Measurements from ENCODE around the gene USP6NL. TPM values are rescaled to one million over a fixed set of nuclear protein-coding genes. Genes with fewer than 3 reads are reported as not detected.
A peak's percentile ranks its signal among the peaks of the same experiment; 100 is the strongest.

USP6NL gene
- total and polyA plus RNA-seq, 9 of the 15 experiments (the other 6 are each of a cell fraction or from before 2014, with no cell fraction given): 3.2 to 26.6 (median 19.8) TPM

GRCh38 chr10:11589738-11590137 lies 21.7 kb downstream of the USP6NL start:
- intact Hi-C loops (cut with micrococcal nuclease): loop anchor here (2.0 kb wide), 1 partner anchor 15 kb away; no protein-coding TSS in a partner anchor
- Histone ChIP-seq H2AFZ (ENCODE audit: low read depth, low read length) (no peak overlapping the region), H3K4me1 (replicated peaks in 1 of 2; ENCODE audit: control insufficient read depth in 2 of 2, insufficient read depth in 2 of 2, low read length in 2 of 2) (peaks cover under 1 to 53% of the 10 kb centered on the region in 2 experiments), H4K20me1 (replicated peaks; ENCODE audit: control insufficient read depth, insufficient read depth, low read length) (peaks cover 7% of the 10 kb centered on the region; the same call in 1 of the 2 replicates), H3K4me2 (ENCODE audit: insufficient read depth, low read length) (no peak overlapping the region; the same call in 1 of the 2 replicates), H3K79me2 (ENCODE audit: control insufficient read depth, insufficient read depth, low read length) (peaks cover 100% of the 10 kb centered on the region), H3K36me3 (ENCODE audit: control insufficient read depth, insufficient read depth, low read length) (peaks cover 21% of the 10 kb centered on the region), H3K9me3 (replicated peaks; ENCODE audit: control insufficient read depth, insufficient read depth, low read depth, low read length) (no peaks in the 10 kb centered on the region; the same call in 1 of the 2 replicates), H3K4me3 (no peak overlapping the region), H3K27me3 (ENCODE audit: control insufficient read depth in 2 of 2, insufficient read depth in 2 of 2, low read length in 2 of 2) (no peaks in the 10 kb centered on the region), H3K9ac (ENCODE audit: insufficient read depth in 1 of 2, low read depth in 2 of 2, low read length in 2 of 2) (no peak overlapping the region; a peak in 1 of 4 replicates), H3K9me1 (ENCODE audit: control insufficient read depth, insufficient read depth, low read length) (no peaks in the 10 kb centered on the region), H3K27ac (ENCODE audit: extremely low read depth, low read depth, low read length) (peak overlapping the region; percentile 38; the same call in 1 of the 3 replicates)
- POLR2A ChIA-PET: interaction anchor here (0.8 to 3.9 kb wide), 4 partner anchors 8 to 15 kb away, joined by 3 to 21 read pairs (median 4); no protein-coding TSS in a partner anchor
- FAIRE-seq (no peak), DNase-seq (ENCODE audit: extremely low read depth in 1 of 4, low spot score in 3 of 4) (no peak), ATAC-seq (peak; percentile 25)
- 64% methylated on average over 4 of the region's 4 CpGs for WGBS (ENCODE audit: insufficient coverage, low coverage, missing lambda C conversion rate)
- in situ Hi-C loops (cut with MboI): no loop called here
- no TSS peak for BruUV-seq (replicated peaks)
- CTCF ChIA-PET (ENCODE audit: low intra/inter-chr PET ratio): no interaction called here
- TF ChIP-seq, protein P1, sequence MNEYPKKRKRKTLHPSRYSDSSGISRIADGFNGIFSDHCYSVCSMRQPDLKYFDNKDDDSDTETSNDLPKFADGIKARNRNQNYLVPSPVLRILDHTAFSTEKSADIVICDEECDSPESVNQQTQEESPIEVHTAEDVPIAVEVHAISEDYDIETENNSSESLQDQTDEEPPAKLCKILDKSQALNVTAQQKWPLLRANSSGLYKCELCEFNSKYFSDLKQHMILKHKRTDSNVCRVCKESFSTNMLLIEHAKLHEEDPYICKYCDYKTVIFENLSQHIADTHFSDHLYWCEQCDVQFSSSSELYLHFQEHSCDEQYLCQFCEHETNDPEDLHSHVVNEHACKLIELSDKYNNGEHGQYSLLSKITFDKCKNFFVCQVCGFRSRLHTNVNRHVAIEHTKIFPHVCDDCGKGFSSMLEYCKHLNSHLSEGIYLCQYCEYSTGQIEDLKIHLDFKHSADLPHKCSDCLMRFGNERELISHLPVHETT (CRISPR knock-in tag; conservative IDR thresholded peaks at IDR 0.05 in 1 of 2, IDR thresholded peaks at IDR 0.05 in 1 of 2): no peak
- TF ChIP-seq HNRNPK (IDR thresholded peaks at IDR 0.05; ENCODE audit: low read depth, low read length, poor library complexity, severe bottlenecking) (no peak), TEAD4 (IDR thresholded peaks at IDR 0.05; ENCODE audit: low read length) (no peak), TEAD4 (CRISPR knock-in tag; IDR thresholded peaks at IDR 0.05; ENCODE audit: borderline replicate concordance) (no peak), ZBTB1 (CRISPR knock-in tag; IDR thresholded peaks at IDR 0.05; ENCODE audit: borderline replicate concordance, low read depth) (no peak), TRIM28 (IDR thresholded peaks at IDR 0.05) (no peak), EGR1 (conservative IDR thresholded peaks at IDR 0.05) (no peak), POU5F1 (IDR thresholded peaks at IDR 0.05; ENCODE audit: borderline replicate concordance, low read depth, low read length, partially characterized antibody) (no peak), ZNF316 (IDR thresholded peaks at IDR 0.05) (no peak), TAF1 (IDR thresholded peaks at IDR 0.05; ENCODE audit: control insufficient read depth, extremely low read depth, insufficient read depth, low read length, severe bottlenecking) (no peak), TAF9B (IDR thresholded peaks at IDR 0.05; ENCODE audit: partially characterized antibody) (no peak), ZNF143 (CRISPR knock-in tag; IDR thresholded peaks at IDR 0.05) (no peak), ILF3 (IDR thresholded peaks at IDR 0.05; ENCODE audit: borderline replicate concordance) (no peak), ZNF707 (CRISPR knock-in tag; conservative IDR thresholded peaks at IDR 0.05) (no peak), KLF16 (IDR thresholded peaks at IDR 0.05) (no peak)
- TF ChIP-seq, protein P2, sequence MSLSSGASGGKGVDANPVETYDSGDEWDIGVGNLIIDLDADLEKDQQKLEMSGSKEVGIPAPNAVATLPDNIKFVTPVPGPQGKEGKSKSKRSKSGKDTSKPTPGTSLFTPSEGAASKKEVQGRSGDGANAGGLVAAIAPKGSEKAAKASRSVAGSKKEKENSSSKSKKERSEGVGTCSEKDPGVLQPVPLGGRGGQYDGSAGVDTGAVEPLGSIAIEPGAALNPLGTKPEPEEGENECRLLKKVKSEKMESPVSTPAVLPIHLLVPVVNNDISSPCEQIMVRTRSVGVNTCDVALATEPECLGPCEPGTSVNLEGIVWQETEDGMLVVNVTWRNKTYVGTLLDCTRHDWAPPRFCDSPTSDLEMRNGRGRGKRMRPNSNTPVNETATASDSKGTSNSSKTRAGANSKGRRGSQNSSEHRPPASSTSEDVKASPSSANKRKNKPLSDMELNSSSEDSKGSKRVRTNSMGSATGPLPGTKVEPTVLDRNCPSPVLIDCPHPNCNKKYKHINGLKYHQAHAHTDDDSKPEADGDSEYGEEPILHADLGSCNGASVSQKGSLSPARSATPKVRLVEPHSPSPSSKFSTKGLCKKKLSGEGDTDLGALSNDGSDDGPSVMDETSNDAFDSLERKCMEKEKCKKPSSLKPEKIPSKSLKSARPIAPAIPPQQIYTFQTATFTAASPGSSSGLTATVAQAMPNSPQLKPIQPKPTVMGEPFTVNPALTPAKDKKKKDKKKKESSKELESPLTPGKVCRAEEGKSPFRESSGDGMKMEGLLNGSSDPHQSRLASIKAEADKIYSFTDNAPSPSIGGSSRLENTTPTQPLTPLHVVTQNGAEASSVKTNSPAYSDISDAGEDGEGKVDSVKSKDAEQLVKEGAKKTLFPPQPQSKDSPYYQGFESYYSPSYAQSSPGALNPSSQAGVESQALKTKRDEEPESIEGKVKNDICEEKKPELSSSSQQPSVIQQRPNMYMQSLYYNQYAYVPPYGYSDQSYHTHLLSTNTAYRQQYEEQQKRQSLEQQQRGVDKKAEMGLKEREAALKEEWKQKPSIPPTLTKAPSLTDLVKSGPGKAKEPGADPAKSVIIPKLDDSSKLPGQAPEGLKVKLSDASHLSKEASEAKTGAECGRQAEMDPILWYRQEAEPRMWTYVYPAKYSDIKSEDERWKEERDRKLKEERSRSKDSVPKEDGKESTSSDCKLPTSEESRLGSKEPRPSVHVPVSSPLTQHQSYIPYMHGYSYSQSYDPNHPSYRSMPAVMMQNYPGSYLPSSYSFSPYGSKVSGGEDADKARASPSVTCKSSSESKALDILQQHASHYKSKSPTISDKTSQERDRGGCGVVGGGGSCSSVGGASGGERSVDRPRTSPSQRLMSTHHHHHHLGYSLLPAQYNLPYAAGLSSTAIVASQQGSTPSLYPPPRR (CRISPR knock-in tag; IDR thresholded peaks at IDR 0.05; ENCODE audit: borderline replicate concordance): no peak
